Stimulated activated CD4-positive, alpha-beta T cell treated with anti-CD3 and anti-CD28 coated beads, Interleukin-4, amount 100 ng/mL, for 24 hours (primary cell): ENCODE data around the gene TMEM150B.
A peak's percentile ranks its signal among the peaks of the same experiment; 100 is the strongest.

Experiments used
- DNase-seq: peaks from one replicate; pipeline ENCODE4 v3.0.0-alpha.2; 2020

Gene TMEM150B

DNA sequence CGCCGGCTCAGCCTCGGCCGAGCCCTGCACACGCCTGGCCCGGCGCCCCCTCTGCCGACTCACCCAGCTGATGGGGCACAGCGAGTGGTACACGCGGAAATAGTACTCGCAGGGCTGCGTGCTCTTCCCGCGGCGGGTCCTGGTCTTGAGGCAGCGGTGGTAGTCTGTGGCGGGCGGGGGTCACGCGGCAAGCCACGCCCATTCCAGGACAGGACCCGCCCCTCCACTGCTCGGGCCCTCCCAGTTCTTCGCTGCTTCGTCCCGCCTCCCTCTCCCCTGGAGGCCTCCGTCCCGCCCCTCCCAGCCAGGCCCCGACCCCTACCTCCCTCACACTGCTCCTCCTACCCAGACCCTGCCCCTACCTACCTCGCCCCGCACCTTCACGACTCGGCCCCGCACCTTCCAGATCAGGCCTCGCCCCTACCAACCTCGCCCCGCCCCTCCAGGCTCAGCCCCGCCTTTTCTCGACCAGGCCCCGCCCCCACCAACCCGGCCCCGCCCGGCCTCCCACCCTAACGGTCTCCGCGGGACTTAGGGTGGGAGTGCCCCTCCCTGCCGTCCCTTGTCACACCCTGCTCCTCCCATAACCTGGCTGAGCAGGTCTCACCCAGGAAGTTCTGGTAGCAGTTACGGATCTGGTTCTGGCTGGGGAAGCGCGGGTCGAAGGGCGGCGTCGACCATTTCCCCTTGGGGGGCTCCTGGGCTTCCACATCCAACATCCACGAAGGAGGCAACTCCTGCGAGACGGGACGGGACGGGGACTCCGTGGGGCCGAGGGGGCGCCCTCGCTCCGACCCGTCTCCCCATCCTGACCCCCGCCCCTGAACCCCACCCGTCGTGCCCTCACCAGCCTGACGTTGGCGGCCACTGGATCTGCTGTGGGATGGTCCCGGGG lies 28.9 kb upstream of the TMEM150B start:
- DNase-seq: peak; percentile 70

DNA sequence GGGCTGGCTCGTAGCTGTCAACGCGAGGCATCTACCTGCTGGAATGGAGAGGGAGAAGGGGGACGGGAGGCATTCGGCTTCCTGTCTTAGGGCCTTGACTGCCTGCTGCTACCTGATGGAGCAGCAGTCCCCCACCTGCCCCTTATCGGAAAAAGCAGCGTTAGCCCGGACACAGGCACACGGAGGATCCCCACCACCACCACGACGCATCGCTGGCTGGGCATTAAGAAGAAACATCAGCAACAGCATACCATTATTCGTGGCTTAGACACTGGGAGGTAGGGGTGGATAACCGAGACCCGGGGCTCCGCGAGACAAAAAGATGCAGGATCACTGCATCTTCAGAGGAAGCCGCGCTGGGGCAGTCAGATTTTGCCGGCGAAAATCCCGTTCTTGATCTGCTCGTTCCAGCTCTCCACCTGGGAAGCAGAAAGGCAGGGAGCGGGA lies 28.2 kb upstream of the TMEM150B start:
- DNase-seq: no peak

DNA sequence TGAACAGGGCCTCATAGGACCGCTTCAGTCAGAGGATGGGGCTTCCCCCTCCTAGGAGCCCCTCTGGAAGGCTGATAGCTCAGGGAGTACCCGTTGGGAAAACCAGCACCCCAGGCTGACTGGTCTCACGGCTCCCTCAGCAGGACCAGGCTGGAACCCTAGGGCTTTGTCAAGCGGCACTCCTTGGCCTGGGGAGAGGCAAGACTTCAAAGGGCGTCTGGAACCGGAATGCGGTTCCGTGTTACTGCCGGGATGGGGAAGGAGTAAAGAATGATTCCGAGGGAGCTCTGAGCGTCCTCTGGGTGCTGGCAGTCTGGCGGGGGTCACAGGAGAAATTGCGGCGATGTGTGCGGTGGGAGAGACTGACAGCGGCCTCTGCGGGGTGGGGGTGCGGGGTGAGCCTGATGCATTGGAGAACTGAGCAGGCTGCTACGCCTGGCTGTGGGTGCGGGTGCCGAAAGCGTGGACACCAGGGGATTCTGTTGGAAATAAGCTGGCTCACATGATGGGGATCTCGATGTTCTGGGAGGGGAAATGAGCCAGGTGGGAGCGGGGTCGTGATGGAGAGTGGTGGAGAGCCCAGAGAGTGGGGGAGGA lies 27.5 kb upstream of the TMEM150B start:
- no peak for DNase-seq

DNA sequence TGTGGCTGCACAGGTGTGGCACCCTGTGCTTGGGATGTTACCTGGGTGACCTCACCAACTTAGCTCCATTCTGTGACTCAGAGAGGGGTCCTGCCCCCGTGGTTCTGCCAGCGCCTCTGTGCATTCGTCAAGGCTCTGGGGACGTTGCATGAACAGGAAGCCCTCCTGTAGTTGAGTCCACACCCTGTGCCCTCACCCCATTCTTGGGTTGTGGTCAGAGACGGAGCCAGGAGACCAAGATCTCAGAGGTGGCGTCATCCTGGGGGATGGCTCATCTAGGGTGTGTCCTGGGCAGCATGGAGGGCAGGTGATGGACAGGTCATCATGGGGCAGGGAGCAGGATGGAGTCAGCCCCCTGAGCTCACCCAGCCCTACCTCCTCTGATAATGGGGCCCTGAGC lies 26.9 kb upstream of the TMEM150B start:
- DNase-seq: no peak

DNA sequence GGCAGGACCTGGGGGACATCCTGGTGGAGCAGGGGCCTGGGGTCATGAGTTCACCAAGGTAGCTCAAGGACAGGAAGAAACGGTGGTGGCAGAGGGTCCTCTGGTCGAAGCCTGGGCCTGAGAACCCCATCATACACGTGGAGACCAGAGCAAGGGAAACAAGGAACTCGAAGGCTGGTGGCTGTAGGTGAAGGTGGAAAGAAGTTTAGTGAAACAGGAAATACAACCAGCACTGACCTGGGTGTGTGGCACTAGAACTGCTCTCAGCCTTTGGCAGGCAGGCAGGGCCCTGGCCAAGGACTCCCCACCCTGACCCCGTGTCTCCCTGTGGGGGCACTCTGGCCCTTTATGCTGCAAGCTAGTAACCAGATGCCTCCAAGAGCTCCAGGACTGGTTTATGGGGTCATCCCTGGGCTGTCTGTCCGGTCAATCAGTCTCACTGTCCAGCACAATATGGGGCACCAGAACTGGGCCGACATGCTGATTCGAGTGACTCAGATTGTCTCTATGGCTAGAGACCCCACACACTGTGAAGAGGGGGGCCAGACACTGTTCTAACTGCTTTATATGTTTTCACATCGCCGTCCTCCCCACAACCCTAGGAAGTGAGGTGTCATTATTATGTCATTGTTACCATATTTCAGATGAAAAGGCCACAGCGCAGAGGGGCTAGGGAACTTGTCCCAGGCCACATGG lies 25.6 kb upstream of the TMEM150B start:
- no peak for DNase-seq

DNA sequence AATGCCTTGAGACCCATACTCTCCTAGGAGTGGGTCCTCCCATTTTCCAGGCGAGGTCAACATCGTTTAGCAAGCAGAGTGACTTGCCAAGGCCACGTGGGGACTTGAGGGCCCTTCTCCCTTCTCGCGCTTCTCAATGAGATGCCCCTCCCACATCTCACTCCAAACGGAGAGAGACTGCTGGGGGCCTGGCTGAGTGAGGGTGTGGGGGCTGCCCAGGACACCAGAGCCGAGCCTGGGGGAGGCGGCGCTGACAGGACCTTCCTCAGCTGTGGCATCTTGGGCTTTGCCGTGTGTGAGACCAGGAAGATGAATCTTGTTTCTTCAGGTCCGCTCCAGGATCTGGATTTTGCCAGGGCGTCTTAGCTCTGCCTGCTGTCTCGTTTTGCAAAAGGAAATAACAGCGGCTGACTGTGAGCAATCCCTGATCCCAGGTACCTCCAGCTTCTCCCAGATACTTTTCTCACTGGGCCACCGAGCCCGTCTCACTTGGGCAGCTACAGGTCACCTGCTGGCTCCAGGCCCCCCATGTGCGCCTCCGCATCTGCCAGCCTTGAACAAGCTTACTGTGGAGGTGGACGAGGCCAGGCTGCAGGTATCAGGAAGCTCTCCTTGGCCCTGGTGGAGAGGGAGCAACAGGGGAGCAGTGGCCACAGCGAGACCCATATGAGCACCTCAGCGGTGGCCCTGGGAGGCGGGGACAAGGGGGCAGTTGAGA lies 23.3 kb upstream of the TMEM150B start:
- no peak for DNase-seq

DNA sequence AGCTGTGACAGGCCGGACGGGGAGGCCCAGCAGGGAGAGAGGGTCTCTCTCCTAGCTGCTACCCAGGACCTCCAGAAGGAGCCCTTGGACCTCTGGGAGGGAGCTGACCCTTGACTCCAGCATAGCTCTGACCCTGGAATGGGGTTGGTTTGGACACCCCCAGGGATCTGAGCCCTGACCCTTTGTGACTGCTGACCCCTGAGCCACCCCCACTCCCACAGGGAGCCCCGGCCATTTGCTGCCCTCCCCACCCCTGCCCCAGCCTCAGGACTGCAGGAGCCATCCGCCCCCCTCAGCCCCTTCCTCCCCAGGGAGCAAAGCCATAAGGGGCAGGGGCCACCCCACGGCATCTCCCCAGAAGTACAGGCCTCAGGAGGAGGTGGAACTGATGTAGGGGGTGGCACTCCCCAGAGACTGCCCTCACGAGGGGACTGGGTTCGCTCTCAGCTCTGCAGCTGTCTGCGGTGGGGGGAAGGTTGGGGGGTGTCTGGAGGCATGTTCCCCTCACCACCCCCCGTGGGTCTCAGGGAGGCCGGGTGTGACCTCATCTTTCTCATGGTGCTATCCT lies 22.4 kb upstream of the TMEM150B start:
- no peak for DNase-seq

DNA sequence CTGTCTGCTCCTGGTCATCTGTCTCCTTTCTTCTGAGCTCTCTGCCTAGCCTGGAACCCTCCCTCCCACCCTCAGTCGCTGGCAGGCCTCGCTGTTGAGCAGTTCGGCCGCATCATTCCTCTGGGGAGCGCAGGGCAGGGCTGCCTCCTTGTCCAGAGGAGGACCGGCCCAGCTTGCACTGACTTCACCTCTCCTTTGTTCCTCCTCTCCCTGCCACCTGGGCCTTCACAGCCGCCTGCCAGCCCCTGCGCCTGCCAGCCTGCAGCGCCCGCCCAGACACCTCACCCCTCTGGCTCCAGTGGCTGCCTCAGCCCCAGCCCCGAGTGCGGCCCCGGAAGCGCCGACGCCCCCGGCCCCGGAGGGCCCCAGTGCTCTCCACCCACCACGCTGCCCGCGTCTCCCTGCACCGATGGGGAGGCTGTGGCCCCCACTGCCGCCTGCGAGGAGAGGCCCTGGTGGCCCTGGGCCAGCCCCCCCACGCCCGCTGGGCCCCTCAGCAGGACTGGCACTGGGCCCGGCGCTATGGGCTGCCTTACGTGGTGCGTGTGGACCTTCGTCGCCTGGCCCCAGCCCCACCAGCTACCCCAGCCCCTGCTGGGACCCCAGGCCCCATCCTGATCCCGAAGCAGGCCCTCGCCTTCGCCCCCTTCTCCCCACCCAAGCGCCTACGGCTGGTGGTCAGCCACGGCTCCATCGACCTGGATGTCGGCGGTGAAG lies 21.7 kb upstream of the TMEM150B start:
- no peak for DNase-seq

DNA sequence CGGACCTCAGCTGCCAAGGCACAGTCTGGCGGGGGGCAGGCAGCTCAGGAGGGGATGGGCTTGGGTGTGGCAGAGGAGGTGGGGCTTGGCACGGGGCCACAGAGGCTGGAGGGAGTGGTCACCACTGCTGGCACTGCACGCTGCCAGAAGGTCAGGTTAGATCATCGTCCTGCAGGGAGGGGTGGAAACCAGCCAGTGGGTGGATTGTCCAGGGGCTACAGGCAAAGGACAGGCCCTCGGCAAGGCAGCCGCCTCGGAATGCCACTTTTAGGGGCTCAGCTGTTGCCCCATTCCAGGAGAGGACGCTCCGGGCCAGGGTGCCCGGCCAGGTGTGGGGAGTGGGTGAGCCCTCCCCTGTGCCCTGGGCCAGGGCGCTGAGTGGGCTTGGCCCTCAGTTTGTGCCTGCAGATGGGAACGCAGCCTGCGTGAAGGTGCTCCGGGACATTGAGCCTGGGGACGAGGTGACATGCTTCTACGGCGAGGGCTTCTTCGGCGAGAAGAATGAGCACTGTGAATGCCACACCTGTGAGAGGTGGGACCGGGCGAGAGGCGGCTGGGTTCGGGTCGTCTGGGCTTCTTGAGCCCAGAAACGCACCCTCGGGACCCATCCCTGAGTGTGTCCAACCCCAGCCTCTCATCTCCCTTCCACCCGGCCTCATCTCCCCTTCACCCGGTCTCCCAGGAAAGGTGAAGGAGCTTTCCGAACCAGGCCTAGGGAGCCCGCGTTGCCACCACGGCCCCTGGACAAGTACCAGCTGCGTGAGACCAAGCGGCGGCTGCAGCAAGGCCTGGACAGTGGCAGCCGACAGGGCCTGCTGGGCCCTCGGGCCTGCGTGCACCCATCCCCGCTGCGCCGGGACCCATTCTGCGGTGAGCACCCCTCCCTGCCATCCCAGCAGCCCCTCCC lies 20.9 kb upstream of the TMEM150B start:
- no peak for DNase-seq

DNA sequence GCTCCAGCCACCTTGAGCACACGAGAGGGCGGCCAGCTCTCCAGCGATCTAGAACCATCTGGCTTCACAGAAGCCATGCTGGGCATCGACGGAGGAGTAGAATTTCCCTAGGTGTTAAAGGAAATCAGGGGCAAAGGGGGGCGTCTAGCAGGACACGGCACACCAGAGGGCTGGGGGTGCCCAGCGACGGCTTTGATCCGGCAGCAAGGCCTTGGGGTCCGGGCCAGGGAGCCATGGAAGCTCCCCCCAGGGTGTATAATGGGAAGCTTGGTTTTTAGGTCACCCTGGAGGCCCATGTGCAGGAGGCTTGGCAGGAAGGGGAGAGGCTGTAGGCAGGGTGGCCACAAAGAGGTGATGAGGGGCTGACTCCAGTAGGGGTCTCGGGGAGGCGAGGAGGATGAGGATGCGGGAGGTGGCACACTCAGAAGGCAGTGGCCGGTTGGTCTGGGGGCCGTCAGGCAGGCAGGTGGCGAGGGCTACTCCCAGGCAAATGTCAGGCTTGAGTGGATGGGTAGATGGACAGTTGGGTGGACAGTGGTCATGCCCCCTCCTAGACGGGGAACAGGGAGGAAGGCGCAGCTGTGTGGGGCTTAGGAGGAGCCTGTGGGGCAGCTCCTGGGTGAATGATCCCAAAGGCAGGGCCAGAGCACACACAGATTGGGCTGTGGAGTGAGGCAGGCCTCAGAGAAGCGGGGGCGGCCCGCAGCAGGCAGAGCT lies 20.1 kb upstream of the TMEM150B start:
- DNase-seq: no peak

DNA sequence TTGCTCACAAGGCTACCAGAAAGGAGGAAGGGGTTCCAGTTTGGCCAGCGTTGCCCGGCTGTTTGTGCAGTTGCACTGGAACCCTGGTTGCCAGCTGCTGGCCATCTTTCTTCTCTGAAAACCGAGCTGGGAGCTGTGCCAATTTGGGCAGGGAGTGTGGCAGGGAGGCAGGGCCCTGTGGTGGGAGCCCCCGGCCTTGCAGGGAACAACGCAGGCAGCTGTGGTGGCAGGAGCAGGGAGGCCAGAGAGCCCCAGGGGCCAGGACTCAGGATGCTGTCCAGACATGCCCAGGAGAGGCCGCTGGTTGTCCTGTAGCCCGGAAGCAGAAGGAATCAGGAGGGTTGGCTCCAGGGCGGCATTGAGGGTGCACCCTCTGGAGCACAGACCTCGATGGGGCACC lies 19.3 kb upstream of the TMEM150B start:
- no peak for DNase-seq

DNA sequence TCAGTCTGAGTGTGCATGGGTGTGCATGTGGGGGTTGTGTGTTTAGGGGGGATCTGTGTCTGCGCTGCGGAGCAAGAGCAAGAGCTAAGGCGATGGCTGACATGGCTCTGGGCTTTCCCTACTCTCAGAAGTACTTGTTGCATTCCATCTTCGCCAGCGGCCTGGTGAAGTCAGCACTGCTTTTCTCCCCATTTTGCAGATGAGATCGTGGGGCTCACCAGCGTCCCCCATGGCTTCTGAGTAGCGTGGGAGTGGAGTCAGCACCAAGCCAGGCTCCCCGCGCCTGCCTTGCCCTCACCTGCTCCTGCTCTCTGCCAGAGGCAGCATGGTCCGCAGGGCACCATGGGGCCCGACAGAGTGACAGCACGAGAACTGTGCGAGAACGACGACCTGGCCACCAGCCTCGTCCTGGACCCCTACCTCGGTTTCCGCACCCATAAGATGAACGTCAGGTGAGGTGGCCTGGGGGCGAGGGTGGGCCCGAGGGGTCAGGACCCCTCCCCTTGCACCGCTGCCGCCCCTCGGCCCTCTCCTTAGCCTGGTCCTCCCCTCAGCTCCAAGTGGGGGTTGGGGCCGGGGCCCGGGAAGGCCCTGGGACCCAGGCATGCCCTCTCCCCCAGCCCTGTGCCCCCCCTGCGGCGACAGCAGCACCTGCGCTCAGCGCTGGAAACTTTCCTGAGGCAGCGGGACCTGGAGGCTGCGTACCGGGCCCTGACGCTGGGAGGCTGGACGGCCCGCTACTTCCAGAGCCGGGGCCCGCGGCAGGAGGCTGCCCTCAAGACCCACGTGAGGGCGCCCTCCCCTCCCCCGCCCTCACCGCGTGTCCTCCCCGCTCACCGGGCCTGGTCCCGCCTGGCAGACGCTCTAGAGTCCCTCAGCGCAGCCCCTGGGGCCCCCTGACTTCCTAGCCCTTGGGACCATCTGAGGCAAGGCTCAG lies 16.7 kb upstream of the TMEM150B start:
- no peak for DNase-seq

DNA sequence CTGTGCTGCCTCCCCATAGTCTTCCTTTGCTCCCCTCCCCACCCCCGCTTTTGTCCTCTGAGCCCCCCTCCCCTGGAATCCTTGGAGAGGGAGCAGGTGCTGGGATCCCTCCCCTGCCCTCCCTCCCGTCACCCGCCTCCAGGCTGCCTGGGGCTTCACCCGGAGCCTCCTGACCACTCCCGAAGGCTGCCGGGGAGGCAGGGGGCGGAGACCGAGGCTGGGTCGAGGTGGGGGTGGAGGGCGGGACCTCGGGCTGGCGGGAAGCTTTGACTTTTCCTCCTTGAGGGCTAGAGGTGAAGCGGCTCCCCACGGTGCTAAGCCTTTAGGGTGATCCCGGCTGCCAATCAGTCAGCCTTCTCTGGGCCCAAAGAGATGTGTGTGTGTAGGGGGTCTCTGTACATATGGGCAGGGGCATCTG lies 16.0 kb upstream of the TMEM150B start:
- DNase-seq: peak; percentile 58

DNA sequence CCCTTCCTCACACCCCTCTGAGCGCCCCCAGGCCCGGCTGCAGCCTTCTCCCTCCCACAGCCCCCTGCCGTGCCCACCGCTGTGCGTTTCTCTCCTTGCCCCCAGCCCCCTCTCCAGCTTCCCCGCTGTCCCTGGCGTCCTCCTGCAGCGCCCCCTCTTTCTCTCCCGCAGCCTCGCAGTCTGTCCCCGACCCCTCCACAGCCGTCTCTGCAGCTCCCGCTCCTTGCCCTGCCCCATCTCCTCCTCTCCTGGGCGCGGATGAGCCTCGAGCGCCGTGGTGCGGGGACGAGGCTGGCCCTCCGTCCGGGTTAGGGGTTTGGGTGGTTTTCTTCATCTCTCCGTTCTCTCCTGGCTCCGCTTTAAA lies 15.6 kb upstream of the TMEM150B start:
- DNase-seq: no peak

DNA sequence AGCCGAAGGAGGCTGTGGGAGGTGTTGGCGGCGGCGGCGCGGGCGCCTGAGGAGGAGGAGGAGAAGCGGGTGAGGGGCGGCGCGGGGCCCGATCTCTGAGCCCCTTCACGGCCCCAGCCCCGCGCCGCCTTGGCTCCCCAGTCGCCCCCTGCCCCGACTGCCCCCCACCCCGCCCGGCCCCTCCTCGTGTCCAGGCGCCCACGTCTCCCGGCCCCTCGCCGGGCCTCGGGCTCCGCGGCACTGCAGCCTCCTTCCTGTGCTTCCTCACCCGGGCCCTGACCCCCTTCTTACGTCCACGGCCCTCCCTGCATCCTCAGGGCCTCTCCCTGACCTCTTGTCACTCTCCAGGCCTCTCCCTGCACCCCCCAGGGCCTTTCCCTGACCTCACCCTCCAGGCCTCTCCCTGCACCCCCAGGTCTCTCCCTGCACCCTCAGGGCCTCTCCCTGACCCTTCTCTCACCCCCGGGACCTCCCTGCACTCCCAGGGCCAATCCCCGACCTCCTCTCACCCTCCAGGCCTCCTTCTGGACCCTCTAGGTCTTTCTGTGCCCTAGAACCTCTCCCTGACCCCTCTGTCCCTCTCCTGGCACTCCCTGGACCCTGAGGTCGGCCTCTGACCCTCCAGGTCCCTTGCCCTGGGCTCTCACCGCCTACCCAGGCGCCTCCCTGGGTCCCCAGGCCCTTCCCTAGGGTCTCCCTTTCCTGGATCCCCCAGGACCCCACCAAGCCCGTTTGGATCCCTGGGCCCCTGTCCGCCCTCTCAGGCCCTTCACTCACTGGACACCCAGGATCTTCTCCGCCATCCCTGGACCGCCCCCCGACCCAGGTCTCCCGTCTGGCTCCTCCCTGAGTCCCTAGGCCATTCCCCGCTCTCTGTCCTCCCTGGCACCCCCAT lies 15.0 kb upstream of the TMEM150B start:
- DNase-seq: no peak

DNA sequence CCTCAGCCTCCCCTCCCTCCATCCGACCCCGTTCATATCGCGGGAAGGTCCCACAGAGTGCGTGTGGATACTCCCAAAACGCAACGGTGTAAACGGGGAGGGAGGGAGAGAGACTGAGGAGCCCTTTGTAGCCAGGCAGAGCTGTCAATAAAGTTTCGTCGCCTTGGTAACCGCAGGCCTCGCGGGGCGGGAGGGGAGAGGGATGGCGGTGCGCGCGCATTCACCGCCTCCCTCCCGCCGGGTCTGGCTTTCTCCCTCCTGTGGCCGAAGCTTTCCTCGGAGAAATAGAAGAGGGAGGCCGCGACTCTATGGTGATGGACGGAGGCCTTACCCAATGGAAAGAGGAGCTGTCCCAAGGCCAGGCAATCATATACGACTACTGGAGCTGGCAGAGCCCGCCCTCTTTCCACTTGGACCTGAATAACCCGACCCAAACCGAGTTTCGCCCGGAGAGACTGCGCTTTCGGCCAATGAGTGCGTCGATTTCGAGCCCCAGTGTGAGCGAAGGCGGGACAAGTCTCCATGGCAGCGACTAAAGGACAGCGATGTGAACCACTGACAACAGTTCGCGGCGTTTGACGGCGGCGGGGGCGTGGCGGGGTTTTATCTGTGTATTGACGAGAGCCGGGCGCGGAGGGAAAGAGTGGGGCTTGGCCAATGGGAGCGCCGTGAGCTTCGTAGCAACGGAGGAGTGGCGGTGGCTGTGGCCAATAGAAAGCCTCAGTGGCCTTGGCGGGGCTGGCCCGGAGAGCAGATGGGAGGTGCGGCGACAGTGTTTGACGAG lies 14.2 kb upstream of the TMEM150B start, which contains the start of gene KMT5C:
TSS of gene KMT5C (plus strand) at position 772 of the 784 bp plus-strand sequence. CDS start 2,061 bp downstream, outside the sequence.
- DNase-seq: peak; percentile 100

DNA sequence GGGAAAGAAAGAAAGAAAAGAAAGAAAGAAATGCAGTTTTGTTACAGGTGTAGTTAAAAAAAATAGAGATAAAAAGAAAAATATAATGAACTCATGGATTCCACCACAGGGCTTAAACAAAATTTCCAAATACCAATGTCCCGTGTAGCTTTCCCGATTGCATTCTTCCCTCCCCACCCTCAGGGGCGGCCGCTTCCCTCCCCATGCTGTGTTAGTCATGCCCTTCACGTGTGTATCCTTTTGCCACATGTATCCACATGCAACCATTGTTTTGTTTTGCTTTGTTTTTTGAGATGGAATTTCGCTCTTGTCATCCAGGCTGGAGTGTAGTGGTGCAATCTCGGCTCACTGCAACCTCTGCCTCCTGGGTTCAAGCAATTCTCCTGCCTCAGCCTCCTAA lies 11.0 kb upstream of the TMEM150B start:
- no peak for DNase-seq
